ENCODE data around the gene DLG3.

DLG3 gene

GRCh38 chrX:70482300-70482699, 37.7 kb downstream of the DLG3 start:
- DNase-seq (ENCODE audit: extremely low read depth, low read depth), result no peak
- no peak for TF ChIP-seq CTCF (IDR thresholded peaks at IDR 0.05; ENCODE audit: low read depth, low read length)

GRCh38 chrX:70485466-70485865, 40.8 kb downstream of the DLG3 start:
- no peak for DNase-seq (ENCODE audit: extremely low read depth, low read depth)
- TF ChIP-seq CTCF (IDR thresholded peaks at IDR 0.05; ENCODE audit: low read depth, low read length), result no peak

- DNase-seq (ENCODE audit: extremely low read depth, low read depth), result no peak
These were observed 44.2 kb downstream of the DLG3 start for GRCh38 chrX:70488856-70489255.

GRCh38 chrX:70494441-70494840, 49.8 kb downstream of the DLG3 start:
- no peak for TF ChIP-seq CTCF (IDR thresholded peaks at IDR 0.05; ENCODE audit: low read depth, low read length)
- DNase-seq (ENCODE audit: extremely low read depth, low read depth), result no peak

More at GRCh38 chrX:70488856-70489255, 44.2 kb downstream of the DLG3 start:
- TF ChIP-seq CTCF (IDR thresholded peaks at IDR 0.05; ENCODE audit: low read depth, low read length), result no peak

GRCh38 chrX:70496491-70496890, 51.9 kb downstream of the DLG3 start:
- no peak for DNase-seq (ENCODE audit: extremely low read depth, low read depth)
- TF ChIP-seq CTCF (IDR thresholded peaks at IDR 0.05; ENCODE audit: low read depth, low read length), result no peak

- TF ChIP-seq CTCF (IDR thresholded peaks at IDR 0.05; ENCODE audit: low read depth, low read length), result no peak
- no peak for DNase-seq (ENCODE audit: extremely low read depth, low read depth)
These were observed 52.4 kb downstream of the DLG3 start for GRCh38 chrX:70497026-70497425.

- no peak for TF ChIP-seq CTCF (IDR thresholded peaks at IDR 0.05; ENCODE audit: low read depth, low read length)
- DNase-seq (ENCODE audit: extremely low read depth, low read depth), result no peak
These were observed 53.5 kb downstream of the DLG3 start for GRCh38 chrX:70498129-70498528.

All from AG09319 (cell line).